Psoas muscle (tissue), 8 donors: ENCODE measurements around the gene PPP3CA. TPM values are rescaled to one million over a fixed set of nuclear protein-coding genes. Genes with fewer than 3 reads are reported as not detected.

Source experiments
- ATAC-seq, 4 donors: fragments of 200-7000 bp; cut with Tn5 transposase; one replicate each; pipeline ENCODE4 v1.9.1; 2020; ENCODE audit warnings: moderate library complexity in 3 of 4, mild to moderate bottlenecking in 2 of 4
- DNase-seq, 2 donors: peaks; one replicate each; pipeline ENCODE4 v3.0.0-alpha.2; 2020
- H3K27ac ChIP-seq: fragments of 200-600 bp; one replicate; pipeline ENCODE4 v1.8.0; 2022
- H3K27me3 ChIP-seq, 3 donors: fragments of 200-600 bp in 1 of 3; one replicate each; pipeline versions ENCODE4 v1.6.1 to v1.8.0; 2013 to 2022; ENCODE audit warnings: low read length in 2 of 3, mild to moderate bottlenecking in 2 of 3, moderate library complexity in 1 of 3; ENCODE audit not compliant: insufficient read depth in 3 of 3
- H3K36me3 ChIP-seq, 2 donors: fragments of 200-600 bp in 1 of 2; one replicate each; pipeline versions ENCODE4 v1.6.1 to v1.8.0; 2013 to 2022; ENCODE audit warnings: low read depth in 1 of 2, mild to moderate bottlenecking in 1 of 2, moderate library complexity in 1 of 2; ENCODE audit not compliant: insufficient read depth in 1 of 2
- H3K4me1 ChIP-seq: fragments of 200-600 bp; one replicate; pipeline ENCODE4 v1.8.0; 2022
- H3K4me3 ChIP-seq: fragments of 200-600 bp; one replicate; pipeline ENCODE4 v1.8.0; 2022; ENCODE audit warnings: mild to moderate bottlenecking
- H3K9me3 ChIP-seq: fragments of 200-600 bp; one replicate; pipeline ENCODE4 v1.8.0; 2022
- CTCF ChIP-seq: fragments of 200-600 bp; IDR thresholded peaks from one replicate; pipeline ENCODE4 v1.8.0; 2022; ENCODE audit warnings: antibody characterized with exemption
- WGBS, 3 donors: extraction: QIAGEN DNeasy Blood & Tissue Kit; methylation state at CpG; one replicate each; pipeline versions ENCODE4 v1.1.6 to v1.1.7; 2013; 5-methylcytosine and 5-hydroxymethylcytosine counted together
- intact Hi-C, 2 donors: fragments of 100-400 bp; cut with DNase I; formaldehyde crosslinking; loops; one replicate each; pipeline versions ENCODE4 v1.11.0 to v1.14.2; 2022
- polyA plus RNA-seq, 3 donors: library from polyadenylated mRNA; stranded (reverse); fragments of 200-250 nt; gene quantifications; one replicate each; pipeline ENCODE4 v1.2.3, GENCODE V29; 2013
- total RNA-seq, 4 donors: library from RNA; stranded (reverse); fragmentation: NEBNext Ultra II Directional in 2 of 4; extraction: Animal tissue kit (Norgen Biotek cat#: 25700) in 2 of 4; gene quantifications; one replicate each; pipeline versions ENCODE4 v1.2.1 to v1.2.4, GENCODE V29; 2021 to 2023
- donor health status: healthy with polysubstance abuse.
- donor health status: DM: no; HTN: no; CAD: no; lungs with moderate emphysema.
- donor health status: Bipolar disorder and iron deficiency.
- donor health status: healthy.
- donor health status: DM: yes; HTN: yes; CAD: no.
- donor health status: DM: no; HTN: no; CAD: no.
- donor health status: DM: no; HTN: no; CAD: no.
- donor health status: DM: yes; HTN: yes; CAD: no.

Gene PPP3CA
- total and polyA plus RNA-seq, 7 donors, result 10.4 to 65.9 (median 32.6) TPM

DNA sequence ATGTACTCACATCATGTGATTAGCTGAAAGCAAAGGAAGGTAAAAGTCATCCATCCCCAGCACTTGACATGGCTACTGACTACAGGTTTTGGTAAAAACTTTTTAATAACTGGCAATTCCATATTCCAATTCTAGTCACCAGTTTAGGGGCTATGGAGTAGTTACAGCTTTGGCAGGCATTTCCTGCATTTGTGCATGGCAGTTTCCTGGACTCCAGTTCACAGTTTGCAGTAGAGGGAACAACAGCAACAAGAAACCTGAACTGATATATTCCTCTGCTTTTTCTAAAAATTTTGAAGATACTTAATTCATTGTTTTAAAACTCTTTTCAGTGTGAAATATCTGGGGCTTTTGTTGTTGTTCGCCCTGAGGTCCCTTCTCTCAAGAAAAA lies 184.3 kb downstream of the PPP3CA start:
- peaks cover 13% of the 10 kb centered on the region for H3K4me1 ChIP-seq
- no peaks in the 10 kb centered on the region for H3K9me3 ChIP-seq
- intact Hi-C loops, result loop anchor here in 1 of 2 donors (10.0 kb wide), 1 partner anchor 738 kb away; no protein-coding TSS in a partner anchor
- ATAC-seq (no peak), DNase-seq (no peak)
- 94 to 97% (median 96%) methylated on average over 1 of the region's 1 CpG for WGBS, 3 donors
- no peak overlapping the region for H3K4me3 ChIP-seq
- H3K27ac ChIP-seq, result no peak overlapping the region
- H3K36me3 ChIP-seq, result no peaks in the 10 kb centered on the region
- H3K27me3 ChIP-seq, result no peaks in the 10 kb centered on the region
- no peak for TF ChIP-seq CTCF

GRCh38 chr4:101160792-101161592 lies 186.3 kb downstream of the PPP3CA start:
- no peak overlapping the region for H3K27ac ChIP-seq
- peaks cover 9% of the 10 kb centered on the region for H3K4me1 ChIP-seq
- intact Hi-C loops, result loop anchor here in 1 of 2 donors (10.0 kb wide), 1 partner anchor 736 kb away; no protein-coding TSS in a partner anchor
- WGBS, 3 donors, result 93 to 96% (median 95%) methylated on average over 5 of the region's 5 CpGs
- H3K4me3 ChIP-seq, result no peak overlapping the region
- DNase-seq (no peak), ATAC-seq (no peak)
- TF ChIP-seq CTCF, result no peak
- no peaks in the 10 kb centered on the region for H3K36me3 ChIP-seq
- H3K9me3 ChIP-seq, result no peaks in the 10 kb centered on the region
- H3K27me3 ChIP-seq, result no peaks in the 10 kb centered on the region

GRCh38 chr4:101158507-101158906 lies 188.8 kb downstream of the PPP3CA start:
- Histone ChIP-seq H3K36me3 (no peaks in the 10 kb centered on the region), H3K4me3 (no peak overlapping the region), H3K9me3 (no peaks in the 10 kb centered on the region), H3K4me1 (peaks cover 9% of the 10 kb centered on the region), H3K27ac (no peak overlapping the region), H3K27me3 (no peaks in the 10 kb centered on the region)
- TF ChIP-seq CTCF, result no peak
- intact Hi-C loops, result no loop called here
- 31 to 60% (median 36%) methylated on average over 3 of the region's 3 CpGs for WGBS, 3 donors
- ATAC-seq, result no peak
- no peak for DNase-seq

DNA sequence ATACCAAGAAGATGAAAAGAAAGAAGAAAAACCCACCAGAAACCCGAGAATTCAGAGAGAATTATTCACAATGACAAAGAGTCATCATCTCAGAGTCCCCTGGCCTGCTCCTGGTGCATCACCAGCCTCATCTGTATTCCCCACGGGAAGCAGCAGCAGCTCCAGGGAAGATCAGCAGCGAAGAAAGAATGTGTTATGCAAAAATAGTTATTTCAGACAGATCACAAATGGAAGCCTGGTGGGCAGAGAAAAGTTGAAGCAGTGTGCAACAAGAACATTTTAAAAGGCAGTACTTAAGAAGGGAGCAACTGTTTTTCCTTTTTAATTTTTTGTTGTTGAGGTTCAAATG lies 189.2 kb downstream of the PPP3CA start:
- ATAC-seq, result no peak

More for the DNA sequence above, 189.2 kb downstream of the PPP3CA start:
- no peak overlapping the region for H3K27ac ChIP-seq
- no peak for TF ChIP-seq CTCF
- H3K27me3 ChIP-seq, result no peaks in the 10 kb centered on the region
- 42 to 56% (median 50%) methylated on average over 3 of the region's 3 CpGs for WGBS, 3 donors
- intact Hi-C loops, result no loop called here
- no peaks in the 10 kb centered on the region for H3K36me3 ChIP-seq
- no peak for DNase-seq
- no peaks in the 10 kb centered on the region for H3K9me3 ChIP-seq
- H3K4me3 ChIP-seq, result no peak overlapping the region
- peaks cover 9% of the 10 kb centered on the region for H3K4me1 ChIP-seq
